Uterus (tissue), 4 donors: ENCODE data around the gene ASF1B. TPM values are rescaled to one million over a fixed set of nuclear protein-coding genes. Genes with fewer than 3 reads are reported as not detected.

Experiments
- DNase-seq, 2 donors: peaks; one replicate each; pipeline ENCODE4 v3.0.0-alpha.2; 2019 to 2020
- H3K27ac ChIP-seq, 2 donors: fragments of 200-600 bp; sonication (generic); 1 replicate in 1 of 2; 2 replicates in 1 of 2; pipeline ENCODE4 v1.5.1; 2016 to 2018
- H3K27me3 ChIP-seq, 2 donors: fragments of 200-600 bp; sonication (generic); one replicate each; pipeline ENCODE4 v1.5.1; 2018 to 2019; ENCODE audit warnings: control low read depth in 1 of 2
- H3K36me3 ChIP-seq, 2 donors: fragments of 200-600 bp; sonication (generic); one replicate each; pipeline ENCODE4 v1.5.1; 2019; ENCODE audit warnings: control low read depth in 1 of 2
- H3K4me1 ChIP-seq, 2 donors: fragments of 200-600 bp; sonication (generic); one replicate each; pipeline ENCODE4 v1.5.1; 2018 to 2019; ENCODE audit warnings: control low read depth in 1 of 2
- H3K4me3 ChIP-seq, 2 donors: fragments of 200-600 bp; sonication (generic); 1 replicate in 1 of 2; 2 replicates in 1 of 2; pipeline ENCODE4 v1.5.1; 2018 to 2019; ENCODE audit warnings: mild to moderate bottlenecking in 1 of 2
- H3K9me3 ChIP-seq, 2 donors: fragments of 200-600 bp; sonication (generic); one replicate each; pipeline ENCODE4 v1.5.1; 2019; ENCODE audit warnings: control low read depth in 1 of 2
- POLR2A ChIP-seq, 2 donors: fragments of 450-650 bp; IDR thresholded peaks; one replicate each; pipeline ENCODE4 v1.6.1; 2016; ENCODE audit warnings: antibody characterized with exemption in 2 of 2, mild to moderate bottlenecking in 1 of 2, moderate library complexity in 1 of 2
- intact Hi-C: fragments of 100-400 bp; cut with DNase I; formaldehyde crosslinking; loops from one replicate; pipeline ENCODE4 v1.15.1; 2023; ENCODE audit warnings: low total_unique reads
- total RNA-seq, 4 donors: library from RNA; depleted of rRNA in 3 of 4; stranded (reverse); fragments of >200 nt in 3 of 4; gene quantifications; one replicate each; pipeline versions ENCODE4 v1.1.0 to v1.2.4, GENCODE V29; 2014 to 2023
- TF ChIP-seq, protein P1 (sequence below), 4 experiments: fragments of 200-600 bp in 2 of 4; fragments of 450-650 bp in 2 of 4; sonication (generic) in 2 of 4; IDR thresholded peaks; one replicate each; pipeline ENCODE4 v1.5.1; 2016 to 2019; ENCODE audit warnings: antibody characterized with exemption in 4 of 4, mild to moderate bottlenecking in 2 of 4, moderate library complexity in 1 of 4
- donor health status: DM: yes; HTN: yes; CAD: no.

ASF1B gene
- total RNA-seq, 4 donors from 2014 or later: 16.7 TPM; not detected in 3

GRCh38 chr19:14110650-14111049 lies 25.7 kb downstream of the ASF1B start:
- intact Hi-C loops: no loop called here
- no peaks in the 10 kb centered on the region for H3K36me3 ChIP-seq
- DNase-seq: no peak
- no peak overlapping the region for H3K27ac ChIP-seq
- H3K27me3 ChIP-seq: no peaks in the 10 kb centered on the region
- no peaks in the 10 kb centered on the region for H3K9me3 ChIP-seq
- H3K4me1 ChIP-seq: peaks cover 3 to 27% of the 10 kb centered on the region in 2 donors
- no peak for TF ChIP-seq POLR2A (IDR thresholded peaks at IDR 0.05)
- TF ChIP-seq, protein P1, sequence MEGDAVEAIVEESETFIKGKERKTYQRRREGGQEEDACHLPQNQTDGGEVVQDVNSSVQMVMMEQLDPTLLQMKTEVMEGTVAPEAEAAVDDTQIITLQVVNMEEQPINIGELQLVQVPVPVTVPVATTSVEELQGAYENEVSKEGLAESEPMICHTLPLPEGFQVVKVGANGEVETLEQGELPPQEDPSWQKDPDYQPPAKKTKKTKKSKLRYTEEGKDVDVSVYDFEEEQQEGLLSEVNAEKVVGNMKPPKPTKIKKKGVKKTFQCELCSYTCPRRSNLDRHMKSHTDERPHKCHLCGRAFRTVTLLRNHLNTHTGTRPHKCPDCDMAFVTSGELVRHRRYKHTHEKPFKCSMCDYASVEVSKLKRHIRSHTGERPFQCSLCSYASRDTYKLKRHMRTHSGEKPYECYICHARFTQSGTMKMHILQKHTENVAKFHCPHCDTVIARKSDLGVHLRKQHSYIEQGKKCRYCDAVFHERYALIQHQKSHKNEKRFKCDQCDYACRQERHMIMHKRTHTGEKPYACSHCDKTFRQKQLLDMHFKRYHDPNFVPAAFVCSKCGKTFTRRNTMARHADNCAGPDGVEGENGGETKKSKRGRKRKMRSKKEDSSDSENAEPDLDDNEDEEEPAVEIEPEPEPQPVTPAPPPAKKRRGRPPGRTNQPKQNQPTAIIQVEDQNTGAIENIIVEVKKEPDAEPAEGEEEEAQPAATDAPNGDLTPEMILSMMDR (IDR thresholded peaks at IDR 0.05): no peak
- no peak overlapping the region for H3K4me3 ChIP-seq

GRCh38 chr19:14107581-14108461 lies 28.6 kb downstream of the ASF1B start:
- Histone ChIP-seq H3K27me3 (no peaks in the 10 kb centered on the region), H3K4me3 (no peak overlapping the region), H3K36me3 (no peaks in the 10 kb centered on the region), H3K27ac (peak overlapping the region; percentile 28 to 46), H3K4me1 (peaks cover 0 to 13% of the 10 kb centered on the region in 2 donors), H3K9me3 (no peaks in the 10 kb centered on the region)
- no peak for TF ChIP-seq POLR2A (IDR thresholded peaks at IDR 0.05)
- DNase-seq: no peak
- intact Hi-C loops: no loop called here

DNA sequence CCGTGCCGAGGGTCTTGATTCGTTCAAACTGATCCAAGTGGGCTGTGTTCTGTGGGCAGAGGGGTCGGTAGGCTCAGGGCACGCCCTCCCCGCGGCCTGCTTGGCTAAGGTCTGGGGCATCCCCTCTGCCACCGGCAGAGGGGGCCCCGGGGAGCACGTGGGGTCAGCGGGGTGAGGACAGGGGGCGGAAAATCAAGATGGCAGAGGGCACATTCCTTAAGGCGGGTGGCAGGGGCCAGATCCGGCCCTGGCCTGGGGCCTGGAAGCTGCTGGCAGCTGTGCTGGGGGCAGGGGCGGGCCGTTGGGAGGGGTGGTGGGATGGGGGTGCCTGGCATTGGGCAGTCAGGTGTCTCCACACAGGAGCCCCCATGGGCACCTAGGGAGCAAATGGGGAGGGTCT lies 29.5 kb downstream of the ASF1B start:
- no peaks in the 10 kb centered on the region for H3K27me3 ChIP-seq
- intact Hi-C loops: no loop called here
- no peaks in the 10 kb centered on the region for H3K36me3 ChIP-seq
- no peak for DNase-seq
- peaks cover 0 to 3% of the 10 kb centered on the region in 2 donors for H3K4me1 ChIP-seq
- TF ChIP-seq POLR2A (IDR thresholded peaks at IDR 0.05): no peak
- TF ChIP-seq, protein P1 (IDR thresholded peaks at IDR 0.05): no peak
- H3K4me3 ChIP-seq: no peak overlapping the region
- no peaks in the 10 kb centered on the region for H3K9me3 ChIP-seq
- H3K27ac ChIP-seq: peak overlapping the region in 1 of 2 donors; percentile 46

- no peaks in the 10 kb centered on the region for H3K9me3 ChIP-seq
- no peaks in the 10 kb centered on the region for H3K27me3 ChIP-seq
- no peaks in the 10 kb centered on the region for H3K4me1 ChIP-seq
- intact Hi-C loops: no loop called here
- H3K4me3 ChIP-seq: no peak overlapping the region
- no peak for TF ChIP-seq POLR2A (IDR thresholded peaks at IDR 0.05)
- TF ChIP-seq, protein P1 (IDR thresholded peaks at IDR 0.05): no peak
- no peaks in the 10 kb centered on the region for H3K36me3 ChIP-seq
- no peak overlapping the region for H3K27ac ChIP-seq
- DNase-seq: no peak
Measured at GRCh38 chr19:14105680-14106079, 30.7 kb downstream of the ASF1B start.

DNA sequence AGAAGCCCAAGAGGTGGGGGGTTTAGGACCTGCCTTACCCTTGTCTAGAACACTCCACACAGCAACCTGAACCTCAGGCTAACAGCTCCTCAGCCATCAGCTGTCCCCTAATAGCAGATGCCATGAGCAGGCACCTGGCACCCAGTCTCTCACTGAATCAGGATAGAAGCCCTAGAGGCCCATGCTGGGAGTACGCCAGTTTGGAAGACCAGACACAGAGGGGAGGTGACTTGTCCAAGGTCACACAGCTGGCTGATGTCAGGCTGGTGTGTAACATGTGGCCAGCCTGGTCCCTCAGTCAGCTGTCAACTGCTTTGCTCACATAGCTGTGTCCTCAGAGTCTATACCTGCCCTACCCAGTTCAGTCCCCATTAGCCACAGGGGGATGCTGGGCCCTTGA lies 33.1 kb downstream of the ASF1B start:
- no peaks in the 10 kb centered on the region for H3K36me3 ChIP-seq
- H3K4me3 ChIP-seq: no peak overlapping the region
- TF ChIP-seq, protein P1 (IDR thresholded peaks at IDR 0.05): no peak
- TF ChIP-seq POLR2A (IDR thresholded peaks at IDR 0.05): no peak
- H3K27ac ChIP-seq: no peak overlapping the region
- intact Hi-C loops: no loop called here
- DNase-seq: no peak
- H3K4me1 ChIP-seq: no peaks in the 10 kb centered on the region
- no peaks in the 10 kb centered on the region for H3K27me3 ChIP-seq
- no peaks in the 10 kb centered on the region for H3K9me3 ChIP-seq
